HPDE6-E6E7 (cell line): ENCODE results near the gene PCDHGC5.

ENCODE experiments used
- DNase-seq: peaks from one replicate; pipeline ENCODE4 v3.0.0; 2011; ENCODE audit warnings: missing footprints; ENCODE audit errors: extremely low spot score

PCDHGC5 gene

GRCh38 chr5:141529873-141530272, 41.0 kb downstream of the PCDHGC5 start:
- no peak for DNase-seq

DNA sequence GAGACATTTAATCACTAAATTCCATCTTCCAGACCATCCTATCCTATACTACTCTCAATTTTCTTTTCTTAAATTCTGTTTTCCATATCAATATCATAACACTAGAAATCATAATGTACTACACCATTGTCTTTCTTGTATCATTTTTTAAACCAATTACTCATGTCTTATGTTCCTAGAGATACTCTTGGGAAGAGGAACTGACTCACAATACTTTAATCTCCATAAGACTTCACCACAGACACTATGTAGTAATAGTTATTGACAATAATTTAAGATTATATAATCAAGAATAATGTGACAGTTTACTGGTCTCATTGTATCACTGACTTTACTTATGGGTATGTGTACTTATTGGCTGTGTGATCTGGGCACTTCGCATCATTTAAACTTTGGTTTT, 43.8 kb downstream of the PCDHGC5 start:
- DNase-seq: no peak

DNA sequence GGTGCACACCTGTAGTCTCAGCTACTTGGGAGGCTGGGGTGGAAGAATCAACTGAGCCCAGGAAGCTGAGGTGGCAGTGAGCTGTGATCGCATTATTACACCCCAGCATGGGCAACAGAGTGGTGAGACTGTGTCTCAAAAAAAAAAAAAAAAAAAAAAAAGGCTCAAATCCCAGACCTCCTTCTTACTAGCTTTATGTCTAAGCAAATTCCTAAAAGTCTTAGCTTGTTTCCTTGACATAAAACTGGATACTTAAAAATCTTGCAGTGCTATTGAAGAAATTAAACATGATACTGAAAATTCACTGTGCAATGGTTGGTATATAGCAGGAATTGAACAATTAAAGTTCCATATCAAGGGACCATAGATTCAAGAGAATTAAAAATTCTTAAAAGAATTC, 45.0 kb downstream of the PCDHGC5 start:
- no peak for DNase-seq

- no peak for DNase-seq
Observed at GRCh38 chr5:141534492-141535213, 45.8 kb downstream of the PCDHGC5 start.
